DOHH2 (cell line): ENCODE measurements around the gene CARD10.

Experiments used
- H3F3A ChIP-seq: fragments of 200-600 bp; sonication (generic), shearing (Covaris generic); 2 replicates; pipeline ENCODE4 v1.6.0; 2016; ENCODE audit warnings: antibody characterized with exemption, mild to moderate bottlenecking; ENCODE audit not compliant: control insufficient read depth, insufficient read depth
- H3K27ac ChIP-seq: fragments of 200-600 bp; sonication (generic); 2 replicates; pipeline ENCODE4 v1.5.1; 2014; ENCODE audit warnings: low read depth, mild to moderate bottlenecking, low read length, moderate library complexity
- H3K27me3 ChIP-seq: fragments of 200-600 bp; sonication (generic); 2 replicates; pipeline ENCODE4 v1.6.1; 2014; ENCODE audit warnings: mild to moderate bottlenecking, low read length, mixed read lengths; ENCODE audit not compliant: control insufficient read depth
- H3K36me3 ChIP-seq: fragments of 200-600 bp; sonication (generic); 2 replicates; pipeline ENCODE4 v1.6.1; 2014; ENCODE audit warnings: mild to moderate bottlenecking, low read length, moderate library complexity, mixed read lengths; ENCODE audit not compliant: control insufficient read depth
- H3K4me1 ChIP-seq: fragments of 200-600 bp; sonication (generic); 2 replicates; pipeline ENCODE4 v1.6.1; 2014; ENCODE audit warnings: mild to moderate bottlenecking, low read length, mixed read lengths; ENCODE audit not compliant: control insufficient read depth
- H3K4me2 ChIP-seq: fragments of 200-600 bp; sonication (generic); 2 replicates; pipeline ENCODE4 v1.6.0; 2014; ENCODE audit warnings: mild to moderate bottlenecking, low read length, moderate library complexity
- H3K4me3 ChIP-seq: fragments of 200-600 bp; sonication (generic); 2 replicates; pipeline ENCODE4 v1.5.1; 2014; ENCODE audit warnings: mild to moderate bottlenecking, low read length, mixed read lengths
- H3K79me2 ChIP-seq: fragments of 200-600 bp; sonication (generic); 2 replicates; pipeline ENCODE4 v1.6.1; 2014; ENCODE audit warnings: mild to moderate bottlenecking, low read length, mixed read lengths; ENCODE audit not compliant: control insufficient read depth
- H3K9me2 ChIP-seq: fragments of 200-600 bp; sonication (generic); replicated peaks from 2 replicates; pipeline ENCODE4 v1.6.1; 2014; ENCODE audit warnings: mild to moderate bottlenecking, low read length, mixed read lengths; ENCODE audit not compliant: control insufficient read depth
- H3K9me3 ChIP-seq: fragments of 200-600 bp; sonication (generic); 2 replicates; pipeline ENCODE4 v1.6.1; 2014; ENCODE audit warnings: antibody characterized with exemption, low read length, mixed read lengths; ENCODE audit not compliant: control insufficient read depth, insufficient read depth
- H4K20me1 ChIP-seq: fragments of 200-600 bp; sonication (generic); 2 replicates; pipeline ENCODE4 v1.6.0; 2014; ENCODE audit warnings: low read depth, mild to moderate bottlenecking, antibody characterized with exemption, low read length, moderate library complexity; ENCODE audit not compliant: control insufficient read depth, insufficient read depth
- EZH2phosphoT487 ChIP-seq: fragments of 200-600 bp; sonication (generic); IDR thresholded peaks from 2 replicates; pipeline ENCODE4 v1.6.1; 2017; ENCODE audit warnings: borderline replicate concordance, mild to moderate bottlenecking, antibody characterized with exemption, low read length, moderate library complexity, mixed read lengths
- TF ChIP-seq, protein P1 (sequence below): fragments of 200-600 bp; sonication (generic); IDR thresholded peaks from one replicate; pipeline ENCODE4 v1.5.1; 2014; ENCODE audit warnings: antibody characterized with exemption, mild to moderate bottlenecking, low read depth, low read length; ENCODE audit not compliant: poor library complexity, severe bottlenecking

The CARD10 gene, protein sequence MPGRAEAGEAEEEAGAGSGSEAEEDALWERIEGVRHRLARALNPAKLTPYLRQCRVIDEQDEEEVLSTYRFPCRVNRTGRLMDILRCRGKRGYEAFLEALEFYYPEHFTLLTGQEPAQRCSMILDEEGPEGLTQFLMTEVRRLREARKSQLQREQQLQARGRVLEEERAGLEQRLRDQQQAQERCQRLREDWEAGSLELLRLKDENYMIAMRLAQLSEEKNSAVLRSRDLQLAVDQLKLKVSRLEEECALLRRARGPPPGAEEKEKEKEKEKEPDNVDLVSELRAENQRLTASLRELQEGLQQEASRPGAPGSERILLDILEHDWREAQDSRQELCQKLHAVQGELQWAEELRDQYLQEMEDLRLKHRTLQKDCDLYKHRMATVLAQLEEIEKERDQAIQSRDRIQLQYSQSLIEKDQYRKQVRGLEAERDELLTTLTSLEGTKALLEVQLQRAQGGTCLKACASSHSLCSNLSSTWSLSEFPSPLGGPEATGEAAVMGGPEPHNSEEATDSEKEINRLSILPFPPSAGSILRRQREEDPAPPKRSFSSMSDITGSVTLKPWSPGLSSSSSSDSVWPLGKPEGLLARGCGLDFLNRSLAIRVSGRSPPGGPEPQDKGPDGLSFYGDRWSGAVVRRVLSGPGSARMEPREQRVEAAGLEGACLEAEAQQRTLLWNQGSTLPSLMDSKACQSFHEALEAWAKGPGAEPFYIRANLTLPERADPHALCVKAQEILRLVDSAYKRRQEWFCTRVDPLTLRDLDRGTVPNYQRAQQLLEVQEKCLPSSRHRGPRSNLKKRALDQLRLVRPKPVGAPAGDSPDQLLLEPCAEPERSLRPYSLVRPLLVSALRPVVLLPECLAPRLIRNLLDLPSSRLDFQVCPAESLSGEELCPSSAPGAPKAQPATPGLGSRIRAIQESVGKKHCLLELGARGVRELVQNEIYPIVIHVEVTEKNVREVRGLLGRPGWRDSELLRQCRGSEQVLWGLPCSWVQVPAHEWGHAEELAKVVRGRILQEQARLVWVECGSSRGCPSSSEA

DNA sequence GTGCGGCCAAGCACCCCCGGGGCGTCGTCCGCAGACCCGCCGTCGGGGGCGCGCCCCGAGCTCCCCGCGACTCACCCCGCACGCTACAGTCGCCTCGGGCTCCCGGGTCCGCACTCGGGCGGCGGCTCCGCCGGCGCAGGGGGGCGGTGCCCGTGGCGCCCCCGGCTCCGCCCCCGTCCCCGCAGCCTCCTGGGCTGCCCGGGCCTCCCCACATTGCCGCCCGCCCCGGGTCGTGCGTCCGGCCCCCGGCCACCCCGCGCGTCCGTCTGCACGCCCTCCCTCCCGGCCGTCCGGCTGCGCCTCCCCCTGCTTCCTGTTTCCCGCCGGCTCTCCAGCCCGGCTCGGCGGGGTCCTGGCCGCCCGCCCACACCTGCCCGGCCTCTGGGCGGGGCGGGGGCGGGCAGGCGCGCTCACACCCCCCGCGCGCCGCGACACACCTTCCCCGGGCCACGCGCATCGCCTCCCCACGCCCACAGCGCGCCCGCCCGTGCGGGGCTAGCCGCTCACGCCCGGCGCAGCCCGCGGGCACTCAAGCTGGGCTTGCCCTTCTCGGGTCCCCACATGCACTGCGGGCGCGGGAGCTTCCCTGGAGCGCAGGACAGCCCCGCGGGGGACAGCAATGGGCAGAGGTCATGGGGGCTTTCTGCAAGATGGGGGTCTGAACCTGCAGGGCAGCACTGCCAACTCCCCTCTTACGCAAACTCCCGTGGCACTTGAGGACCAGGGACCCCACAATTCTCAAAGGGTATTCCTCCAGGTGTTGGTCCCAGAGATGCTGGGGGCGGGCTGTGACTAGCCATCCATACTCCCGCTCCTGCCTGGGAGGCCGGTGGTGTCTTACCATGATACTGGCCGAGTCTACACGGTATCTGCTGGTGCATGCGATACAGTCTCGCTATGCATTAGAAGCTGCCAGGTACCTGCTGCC lies at the start of gene CARD10:
TSS of gene CARD10 (minus strand) at position 148 of the 928 bp plus-strand sequence. CDS start 215 bp downstream, outside the sequence.
- no peaks in the 10 kb centered on the region for H3K36me3 ChIP-seq
- H3K4me2 ChIP-seq: no peak within 1 kb of the TSS
- no peaks in the 10 kb centered on the region for H3K9me2 ChIP-seq
- no peaks in the 10 kb centered on the region for H3F3A ChIP-seq
- TF ChIP-seq EZH2phosphoT487: no peak
- TF ChIP-seq, protein P1, sequence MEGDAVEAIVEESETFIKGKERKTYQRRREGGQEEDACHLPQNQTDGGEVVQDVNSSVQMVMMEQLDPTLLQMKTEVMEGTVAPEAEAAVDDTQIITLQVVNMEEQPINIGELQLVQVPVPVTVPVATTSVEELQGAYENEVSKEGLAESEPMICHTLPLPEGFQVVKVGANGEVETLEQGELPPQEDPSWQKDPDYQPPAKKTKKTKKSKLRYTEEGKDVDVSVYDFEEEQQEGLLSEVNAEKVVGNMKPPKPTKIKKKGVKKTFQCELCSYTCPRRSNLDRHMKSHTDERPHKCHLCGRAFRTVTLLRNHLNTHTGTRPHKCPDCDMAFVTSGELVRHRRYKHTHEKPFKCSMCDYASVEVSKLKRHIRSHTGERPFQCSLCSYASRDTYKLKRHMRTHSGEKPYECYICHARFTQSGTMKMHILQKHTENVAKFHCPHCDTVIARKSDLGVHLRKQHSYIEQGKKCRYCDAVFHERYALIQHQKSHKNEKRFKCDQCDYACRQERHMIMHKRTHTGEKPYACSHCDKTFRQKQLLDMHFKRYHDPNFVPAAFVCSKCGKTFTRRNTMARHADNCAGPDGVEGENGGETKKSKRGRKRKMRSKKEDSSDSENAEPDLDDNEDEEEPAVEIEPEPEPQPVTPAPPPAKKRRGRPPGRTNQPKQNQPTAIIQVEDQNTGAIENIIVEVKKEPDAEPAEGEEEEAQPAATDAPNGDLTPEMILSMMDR: no peak
- no peak within 1 kb of the TSS for H3K4me3 ChIP-seq
- H3K4me1 ChIP-seq: no peaks in the 10 kb centered on the region
- H3K79me2 ChIP-seq: no peaks in the 10 kb centered on the region
- no peaks in the 10 kb centered on the region for H4K20me1 ChIP-seq
- H3K27ac ChIP-seq: no peak within 1 kb of the TSS
- peaks cover 20% of the 10 kb centered on the region; the same call in 1 of the 2 replicates for H3K27me3 ChIP-seq
- H3K9me3 ChIP-seq: no peaks in the 10 kb centered on the region

DNA sequence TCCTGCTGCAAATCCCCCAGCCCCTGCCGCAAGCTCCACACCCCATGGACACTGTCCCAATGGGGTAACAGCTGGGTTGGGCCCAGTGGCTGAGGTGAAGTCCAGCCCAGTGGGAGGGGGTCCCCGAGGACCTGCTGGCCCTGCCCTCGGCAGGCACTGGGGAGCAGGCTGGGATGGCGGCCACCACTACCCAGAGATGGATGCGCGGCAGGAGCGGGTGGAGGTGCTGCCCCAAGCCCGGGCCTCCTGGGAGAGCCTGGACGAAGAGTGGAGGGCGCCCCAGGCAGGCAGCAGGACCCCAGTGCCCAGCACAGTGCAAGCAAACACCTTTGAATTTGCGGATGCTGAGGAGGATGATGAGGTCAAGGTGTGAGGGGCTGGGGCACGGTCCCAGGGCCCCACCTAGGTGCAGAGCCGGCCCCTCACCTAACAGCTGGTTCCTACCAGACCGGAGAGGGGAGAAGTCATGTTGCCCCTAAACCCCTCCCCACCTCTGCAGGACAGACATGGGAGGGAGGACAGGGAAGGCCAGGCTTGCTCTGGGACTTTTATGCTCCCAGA lies 49.3 kb upstream of the CARD10 start:
- Histone ChIP-seq H3K9me3 (no peaks in the 10 kb centered on the region), H3K4me2 (no peak overlapping the region), H3K36me3 (no peaks in the 10 kb centered on the region), H3F3A (no peaks in the 10 kb centered on the region), H3K27ac (no peak overlapping the region), H3K27me3 (peaks cover 27% of the 10 kb centered on the region), H3K4me1 (peaks cover 11% of the 10 kb centered on the region), H3K4me3 (no peak overlapping the region), H3K9me2 (no peaks in the 10 kb centered on the region), H4K20me1 (no peaks in the 10 kb centered on the region), H3K79me2 (no peaks in the 10 kb centered on the region)
- TF ChIP-seq, protein P1: no peak
- no peak for TF ChIP-seq EZH2phosphoT487

DNA sequence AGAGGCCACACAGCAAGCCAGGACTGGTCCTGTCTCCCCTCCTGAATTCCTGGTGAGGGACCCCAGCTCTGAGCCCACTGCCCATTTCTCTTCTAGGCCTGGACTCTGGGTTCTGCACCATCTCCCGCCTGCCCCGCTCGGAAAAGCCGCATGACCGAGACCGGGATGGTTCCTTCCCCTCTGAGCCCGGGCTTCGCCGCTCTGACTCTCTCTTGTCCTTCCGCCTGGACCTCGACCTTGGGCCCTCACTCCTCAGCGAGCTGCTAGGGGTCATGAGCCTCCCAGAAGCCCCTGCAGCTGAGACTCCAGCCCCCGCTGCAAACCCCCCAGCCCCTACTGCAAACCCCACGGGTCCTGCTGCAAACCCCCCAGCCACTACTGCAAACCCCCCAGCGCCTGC lies 48.8 kb upstream of the CARD10 start:
- TF ChIP-seq, protein P1: no peak
- TF ChIP-seq EZH2phosphoT487: no peak
- Histone ChIP-seq H3K4me3 (no peak overlapping the region), H3K36me3 (no peaks in the 10 kb centered on the region), H3K4me2 (no peak overlapping the region), H4K20me1 (no peaks in the 10 kb centered on the region), H3K9me2 (no peaks in the 10 kb centered on the region), H3K27me3 (peaks cover 27% of the 10 kb centered on the region), H3K79me2 (no peaks in the 10 kb centered on the region), H3K4me1 (peaks cover 11% of the 10 kb centered on the region), H3K27ac (no peak overlapping the region), H3F3A (no peaks in the 10 kb centered on the region), H3K9me3 (no peaks in the 10 kb centered on the region)
